B cell (primary cell): ENCODE data around the gene MID1. TPM values are rescaled to one million over a fixed set of nuclear protein-coding genes. Genes with fewer than 3 reads are reported as not detected.

ENCODE experiments used
- ATAC-seq: fragments of 200-7000 bp; cut with Tn5 transposase; one replicate; pipeline ENCODE4 v1.10.0; 2021; ENCODE audit warnings: low read depth, mild to moderate bottlenecking, moderate number of reproducible peaks, moderate library complexity
- CTCF ChIA-PET: fragments of 350-600 bp; sonication (Branson Sonifier 250); formaldehyde crosslinking; loops from one replicate; lab custom pipeline; 2021; ENCODE audit warnings: antibody characterized with exemption, inconsistent platforms; lab: Charles Lee
- POLR2A ChIA-PET: fragments of 350-600 bp; sonication (Branson Sonifier 250); formaldehyde crosslinking; loops from one replicate; lab custom pipeline; 2021; ENCODE audit warnings: antibody characterized with exemption; lab: Charles Lee
- DNase-seq: peaks from one replicate; pipeline ENCODE4 v3.0.0; 2013
- H2AFZ ChIP-seq: 2 replicates; pipeline ENCODE4 v1.6.1; 2012; ENCODE audit warnings: mild to moderate bottlenecking, low read depth, low read length; ENCODE audit not compliant: insufficient read depth, poor library complexity, severe bottlenecking
- H3K27ac ChIP-seq, 2 donors: 1 replicate in 1 of 2; 2 replicates in 1 of 2; pipeline ENCODE4 v1.5.1; 2012 to 2013; ENCODE audit warnings: low read length in 2 of 2, mild to moderate bottlenecking in 2 of 2, moderate library complexity in 1 of 2
- H3K27me3 ChIP-seq, 4 experiments: fragments of 200-600 bp in 1 of 4; sonication (generic) in 1 of 4; replicated peaks in 1 of 4; 1 replicate in 2 of 4; 2 replicates in 2 of 4; pipeline versions ENCODE4 v1.6.1 to v1.7.0; 2013 to 2016; ENCODE audit warnings: low read length in 3 of 4, mild to moderate bottlenecking in 2 of 4, mixed read lengths in 1 of 4, moderate library complexity in 1 of 4; ENCODE audit not compliant: insufficient read depth in 4 of 4, control insufficient read depth in 3 of 4; ENCODE audit errors: control extremely low read depth in 1 of 4
- H3K36me3 ChIP-seq, 2 experiments: replicated peaks in 1 of 2; 1 replicate in 1 of 2; 2 replicates in 1 of 2; pipeline versions ENCODE4 v1.6.1 to v1.7.1; 2013; ENCODE audit warnings: low read length in 1 of 2; ENCODE audit not compliant: insufficient read depth in 2 of 2, control insufficient read depth in 1 of 2; ENCODE audit errors: control extremely low read depth in 1 of 2, extremely low read depth in 1 of 2
- H3K4me1 ChIP-seq, 2 donors: fragments of 200-600 bp in 1 of 2; sonication (generic) in 1 of 2; 1 replicate in 1 of 2; 2 replicates in 1 of 2; pipeline versions ENCODE4 v1.5.1 to v1.6.1; 2013 to 2017; ENCODE audit warnings: low read length in 2 of 2; ENCODE audit not compliant: control insufficient read depth in 2 of 2, insufficient read depth in 2 of 2
- H3K4me2 ChIP-seq: replicated peaks from 2 replicates; pipeline ENCODE3; 2012; ENCODE audit warnings: mild to moderate bottlenecking, low read depth, low read length; ENCODE audit not compliant: poor library complexity, severe bottlenecking
- H3K4me3 ChIP-seq, 5 experiments: fragments of 200-600 bp in 1 of 5; sonication (generic) in 1 of 5; 1 replicate in 3 of 5; 2 replicates in 2 of 5; pipeline versions ENCODE4 v1.5.1 to v1.7.0; 2011 to 2016; ENCODE audit warnings: low read length in 4 of 5, mild to moderate bottlenecking in 4 of 5, low read depth in 2 of 5, control low read depth in 1 of 5, moderate library complexity in 1 of 5; ENCODE audit not compliant: insufficient read depth in 1 of 5; ENCODE audit errors: control extremely low read depth in 1 of 5, extremely low read depth in 1 of 5
- H3K79me2 ChIP-seq: fragments of 200-600 bp; sonication (generic); one replicate; pipeline ENCODE4 v1.6.0; 2016; ENCODE audit warnings: low read length; ENCODE audit not compliant: control insufficient read depth, insufficient read depth
- H3K9ac ChIP-seq: fragments of 200-600 bp; sonication (generic); 2 replicates; pipeline ENCODE4 v1.6.1; 2017; ENCODE audit warnings: mild to moderate bottlenecking, low read length, moderate library complexity
- H3K9me3 ChIP-seq, 3 donors: one replicate each; pipeline versions ENCODE4 v1.6.1 to v1.7.1; 2013; ENCODE audit warnings: low read length in 2 of 3; ENCODE audit not compliant: control insufficient read depth in 2 of 3, insufficient read depth in 1 of 3; ENCODE audit errors: control extremely low read depth in 1 of 3
- H4K20me1 ChIP-seq: 2 replicates; pipeline ENCODE4 v1.6.0; 2012; ENCODE audit warnings: mild to moderate bottlenecking, low read length; ENCODE audit not compliant: insufficient read depth, control insufficient read depth, poor library complexity, severe bottlenecking
- H3K27ac Mint-ChIP-seq: one replicate; pipeline ENCODE4 v1.8.0; 2021; ENCODE audit warnings: mixed read lengths
- H3K27me3 Mint-ChIP-seq: one replicate; pipeline ENCODE4 v1.8.0; 2021; ENCODE audit warnings: mixed read lengths
- H3K4me1 Mint-ChIP-seq: one replicate; pipeline ENCODE4 v1.8.0; 2021; ENCODE audit warnings: mixed read lengths
- H3K4me3 Mint-ChIP-seq: one replicate; pipeline ENCODE4 v1.8.0; 2021; ENCODE audit warnings: mixed read lengths
- H3K9me3 Mint-ChIP-seq: one replicate; pipeline ENCODE4 v1.8.0; 2022; ENCODE audit warnings: mixed read lengths; ENCODE audit not compliant: insufficient read depth
- CTCF ChIP-seq: fragments of 200-600 bp; IDR thresholded peaks from one replicate; pipeline ENCODE4 v1.8.0; 2022; ENCODE audit warnings: antibody characterized with exemption, mild to moderate bottlenecking
- EZH2 ChIP-seq: IDR thresholded peaks from 2 replicates; pipeline ENCODE4 v1.6.1; 2012; ENCODE audit warnings: borderline replicate concordance, low read depth, mild to moderate bottlenecking, moderate library complexity, low read length; ENCODE audit not compliant: insufficient read depth, poor library complexity, severe bottlenecking
- WGBS: methylation state at CpG from one replicate; pipeline ENCODE4 v1.1.5; 2013; ENCODE audit warnings: missing lambda C conversion rate; ENCODE audit not compliant: insufficient coverage; 5-methylcytosine and 5-hydroxymethylcytosine counted together
- intact Hi-C: fragments of 100-400 bp; cut with micrococcal nuclease; formaldehyde crosslinking; loops from one replicate; pipeline ENCODE4 v1.10.0; 2022
- polyA plus RNA-seq: library from polyadenylated mRNA; depleted of rRNA; stranded (reverse); fragments of >200 nt; gene quantifications from 2 replicates; pipeline ENCODE4 v1.2.3, GENCODE V29; 2012
- total RNA-seq, 2 donors: library from RNA; stranded (reverse); fragments of 120-200 nt in 1 of 2; gene quantifications; 1 replicate in 1 of 2; 2 replicates in 1 of 2; pipeline versions ENCODE4 v1.2.3 to v1.2.4, GENCODE V29; 2013 to 2022

MID1 gene
- total and polyA plus RNA-seq, 2 donors (not counting 1 experiment from before 2014, with no cell fraction given) = 0.15 to 0.44 TPM

GRCh38 chrX:10482708-10483107 is 137.7 kb downstream of the MID1 start:
- H3K27me3 Mint-ChIP-seq = no peaks in the 10 kb centered on the region
- no peaks in the 10 kb centered on the region for H3K36me3 ChIP-seq
- peak overlapping the region; percentile 19 for H3K9ac ChIP-seq
- no peaks in the 10 kb centered on the region for H3K79me2 ChIP-seq
- H3K4me3 Mint-ChIP-seq = peak overlapping the region; percentile 73
- WGBS = no CpG with 5 or more reads among the region's 5 CpGs
- no peaks in the 10 kb centered on the region for H3K9me3 ChIP-seq
- H3K27ac ChIP-seq = no peak overlapping the region
- no peaks in the 10 kb centered on the region for H4K20me1 ChIP-seq
- DNase-seq = no peak
- ATAC-seq = no peak
- CTCF ChIA-PET = no interaction called here
- no peaks in the 10 kb centered on the region for H3K9me3 Mint-ChIP-seq
- H3K4me3 ChIP-seq = peak overlapping the region in 3 of 5 experiments; percentile 29 to 36 (median 35)
- no peak overlapping the region for H3K27ac Mint-ChIP-seq
- no peak for TF ChIP-seq EZH2
- no peak for TF ChIP-seq CTCF
- peak overlapping the region; percentile 54 for H3K4me2 ChIP-seq
- H3K4me1 Mint-ChIP-seq = peaks cover 12% of the 10 kb centered on the region
- H3K4me1 ChIP-seq = peaks cover 7 to 8% of the 10 kb centered on the region in 2 donors
- H2AFZ ChIP-seq = peak overlapping the region; percentile 61
- POLR2A ChIA-PET = no interaction called here
- no peaks in the 10 kb centered on the region for H3K27me3 ChIP-seq
- intact Hi-C loops = no loop called here

- ChIA-PET CTCF (no interaction called here), POLR2A (no interaction called here)
- intact Hi-C loops = no loop called here
- Histone ChIP-seq H2AFZ (peak overlapping the region; percentile 61), H4K20me1 (no peaks in the 10 kb centered on the region), H3K9ac (peak overlapping the region; percentile 19), H3K27ac (peak overlapping the region in 1 of 2 donors; percentile 61), H3K9me3 (no peaks in the 10 kb centered on the region), H3K27me3 (no peaks in the 10 kb centered on the region), H3K79me2 (no peaks in the 10 kb centered on the region), H3K4me1 (peaks cover 7 to 8% of the 10 kb centered on the region in 2 donors), H3K36me3 (no peaks in the 10 kb centered on the region), H3K4me3 (peak overlapping the region in 4 of 5 experiments; percentile 7 to 36 (median 32)), H3K4me2 (peak overlapping the region; percentile 54)
- Mint-ChIP-seq H3K9me3 (no peaks in the 10 kb centered on the region), H3K4me3 (peak overlapping the region; percentile 73), H3K27me3 (no peaks in the 10 kb centered on the region), H3K4me1 (peaks cover 12% of the 10 kb centered on the region), H3K27ac (peak overlapping the region; percentile 79)
- WGBS = 0% methylated on average over 5 of the region's 9 CpGs
- ATAC-seq = peak; percentile 92
- peak; percentile 65 for DNase-seq
- TF ChIP-seq CTCF (no peak), EZH2 (no peak)
Measured at GRCh38 chrX:10482261-10482660, 138.1 kb downstream of the MID1 start.
